H1 (cell line): ENCODE measurements around the gene MUC5AC.

Experiments
- ASH2L ChIP-seq: fragments of 200-600, 300-600 bp; sonication (generic); IDR thresholded peaks from one replicate; pipeline ENCODE4 v1.7.1; 2017; ENCODE audit warnings: low read length
- CBX5 ChIP-seq: fragments of 300-800, 300-1000 bp; sonication (generic); IDR thresholded peaks from 2 replicates; pipeline ENCODE4 v1.7.1; 2016; ENCODE audit warnings: antibody characterized with exemption, low read length, low read depth
- EZH2 ChIP-seq: fragments of 200-600 bp; sonication (generic); IDR thresholded peaks from 2 replicates; pipeline ENCODE4 v1.7.1; 2012; ENCODE audit warnings: low read depth, mild to moderate bottlenecking, moderate library complexity, low read length, inconsistent platforms; ENCODE audit not compliant: severe bottlenecking
- JUN ChIP-seq: IDR thresholded peaks from 2 replicates; pipeline ENCODE4 v1.6.1; 2011; ENCODE audit warnings: low read depth, mild to moderate bottlenecking, improper control_type of control experiment, low read length
- TEAD4 ChIP-seq: IDR thresholded peaks from 2 replicates; pipeline ENCODE4 v1.6.1; 2012; ENCODE audit warnings: low read depth, low read length, inconsistent platforms, mixed read lengths
- YY1 ChIP-seq: IDR thresholded peaks from 2 replicates; pipeline ENCODE4 v1.6.1; 2011; ENCODE audit warnings: low read depth, mild to moderate bottlenecking, low read length

DNA sequence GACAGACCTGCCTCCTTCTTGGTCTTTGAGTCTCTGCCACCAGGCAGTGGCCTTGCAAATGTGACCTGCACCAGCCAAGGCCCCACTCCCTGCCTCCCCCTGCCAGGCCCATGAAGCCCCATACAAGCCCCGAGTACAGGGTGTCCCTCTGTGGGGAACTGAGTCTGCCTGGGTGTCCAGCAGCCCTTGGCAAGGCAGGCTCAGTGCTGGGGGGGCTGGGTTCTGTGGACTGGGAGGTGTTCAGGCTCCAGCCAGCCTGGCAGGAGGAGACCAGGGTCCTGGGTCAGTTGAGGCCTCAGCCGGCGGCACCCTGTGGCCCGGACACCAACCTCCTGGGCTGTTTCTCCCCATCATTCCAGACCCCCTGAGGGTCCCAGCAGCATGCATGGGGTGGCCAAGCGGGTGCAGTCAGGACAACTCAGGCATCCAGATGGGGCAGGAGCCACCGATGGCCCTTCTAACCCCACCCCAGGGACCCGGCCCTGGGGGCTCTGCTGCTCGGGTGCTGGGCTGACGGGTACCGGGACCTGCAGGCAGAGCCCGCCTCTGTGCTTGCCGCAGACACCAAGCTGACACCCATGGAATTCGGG, 5.7 kb downstream of the MUC5AC start:
- TF ChIP-seq CBX5 (no peak), EZH2 (no peak), YY1 (no peak), TEAD4 (no peak), ASH2L (no peak), JUN (no peak)
